NB4 (cell line): ENCODE measurements around the gene TGFBR2.

ENCODE experiments used
- POLR2A ChIP-seq: IDR thresholded peaks from 2 replicates; pipeline ENCODE4 v1.6.1; 2011; ENCODE audit warnings: mild to moderate bottlenecking; ENCODE audit not compliant: insufficient read length; ENCODE audit errors: extremely low read depth
- TF ChIP-seq, protein P1 (sequence below): IDR thresholded peaks from one replicate; pipeline ENCODE4 v1.5.1; 2012; ENCODE audit warnings: low read depth, low read length
- TF ChIP-seq, protein P2 (sequence below): IDR thresholded peaks from 2 replicates; pipeline ENCODE4 v1.6.1; 2011; ENCODE audit warnings: low read depth, low read length

DNA sequence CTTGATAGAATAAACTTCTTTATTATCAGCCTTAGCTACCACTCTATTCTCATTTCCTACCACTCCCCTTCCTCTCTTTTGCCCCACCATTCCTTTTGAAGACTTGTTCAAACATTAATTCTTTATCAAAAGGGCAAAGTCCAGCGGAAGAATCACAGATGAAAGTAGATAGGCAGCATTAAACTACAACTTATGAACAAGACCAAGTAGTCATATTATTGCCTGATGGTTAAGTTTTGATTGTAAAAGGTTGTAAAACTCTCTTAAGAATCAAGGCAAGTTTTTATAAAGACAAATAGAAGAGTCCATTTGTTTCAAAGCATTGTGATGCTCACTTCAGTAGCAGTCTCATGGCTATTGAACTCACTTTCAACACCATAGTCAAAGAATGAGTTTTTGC, 22.4 kb upstream of the TGFBR2 start:
- TF ChIP-seq POLR2A, result no peak
- TF ChIP-seq, protein P1, sequence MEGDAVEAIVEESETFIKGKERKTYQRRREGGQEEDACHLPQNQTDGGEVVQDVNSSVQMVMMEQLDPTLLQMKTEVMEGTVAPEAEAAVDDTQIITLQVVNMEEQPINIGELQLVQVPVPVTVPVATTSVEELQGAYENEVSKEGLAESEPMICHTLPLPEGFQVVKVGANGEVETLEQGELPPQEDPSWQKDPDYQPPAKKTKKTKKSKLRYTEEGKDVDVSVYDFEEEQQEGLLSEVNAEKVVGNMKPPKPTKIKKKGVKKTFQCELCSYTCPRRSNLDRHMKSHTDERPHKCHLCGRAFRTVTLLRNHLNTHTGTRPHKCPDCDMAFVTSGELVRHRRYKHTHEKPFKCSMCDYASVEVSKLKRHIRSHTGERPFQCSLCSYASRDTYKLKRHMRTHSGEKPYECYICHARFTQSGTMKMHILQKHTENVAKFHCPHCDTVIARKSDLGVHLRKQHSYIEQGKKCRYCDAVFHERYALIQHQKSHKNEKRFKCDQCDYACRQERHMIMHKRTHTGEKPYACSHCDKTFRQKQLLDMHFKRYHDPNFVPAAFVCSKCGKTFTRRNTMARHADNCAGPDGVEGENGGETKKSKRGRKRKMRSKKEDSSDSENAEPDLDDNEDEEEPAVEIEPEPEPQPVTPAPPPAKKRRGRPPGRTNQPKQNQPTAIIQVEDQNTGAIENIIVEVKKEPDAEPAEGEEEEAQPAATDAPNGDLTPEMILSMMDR, result no peak
- TF ChIP-seq, protein P2, sequence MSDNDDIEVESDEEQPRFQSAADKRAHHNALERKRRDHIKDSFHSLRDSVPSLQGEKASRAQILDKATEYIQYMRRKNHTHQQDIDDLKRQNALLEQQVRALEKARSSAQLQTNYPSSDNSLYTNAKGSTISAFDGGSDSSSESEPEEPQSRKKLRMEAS, result no peak
